ENCODE measurements around the gene MYMX. TPM values are rescaled to one million over a fixed set of nuclear protein-coding genes. Genes with fewer than 3 reads are reported as not detected.

Gene MYMX
- polyA plus RNA-seq, 1 donor: 0.13 TPM

DNA sequence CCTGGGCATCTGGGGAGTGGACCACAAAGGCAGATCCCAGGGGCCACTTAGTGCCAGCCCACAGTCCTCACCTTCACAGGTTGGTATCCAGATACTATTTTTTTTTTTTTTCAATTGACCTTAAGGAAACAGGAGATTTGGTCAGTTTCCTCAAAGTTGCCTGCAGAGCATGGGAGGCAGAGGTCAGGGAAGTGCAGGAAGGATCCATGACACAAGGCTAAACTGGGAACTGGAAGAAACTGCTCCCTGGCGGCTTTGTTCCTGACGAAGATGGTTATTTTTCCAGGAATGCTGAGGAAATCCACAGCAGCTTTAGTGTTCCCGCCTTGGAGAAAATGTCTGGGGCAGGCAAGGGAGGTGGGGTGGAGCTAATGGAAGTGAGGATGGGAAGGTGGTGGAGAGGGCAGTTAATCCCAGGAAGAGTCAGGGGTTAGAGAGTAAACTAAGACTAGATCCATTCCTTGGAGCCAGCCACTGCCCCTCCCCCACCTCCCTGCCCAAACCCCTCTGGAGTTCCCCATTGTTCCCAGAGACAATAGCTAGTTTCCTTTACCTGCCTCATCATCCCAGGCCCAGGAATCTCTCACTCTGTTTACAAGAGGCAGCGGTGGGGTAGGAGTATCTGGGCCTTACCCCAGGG is 14.3 kb upstream of the MYMX start:
- DNase-seq: no peak
- Histone ChIP-seq H3K4me3 (ENCODE audit: low read length) (no peak overlapping the region), H3K4me1 (ENCODE audit: control insufficient read depth, insufficient read depth, low read length) (peaks cover 20% of the 10 kb centered on the region), H3K27me3 (ENCODE audit: control insufficient read depth, insufficient read depth, low read length) (no peaks in the 10 kb centered on the region), H3K36me3 (ENCODE audit: control insufficient read depth, insufficient read depth, low read length) (no peaks in the 10 kb centered on the region), H3K27ac (ENCODE audit: low read length) (no peak overlapping the region), H3K9me3 (ENCODE audit: control insufficient read depth, low read depth, low read length) (no peaks in the 10 kb centered on the region)
- WGBS (ENCODE audit: insufficient coverage, low lambda C conversion rate): no CpG with 5 or more reads among the region's 4 CpGs

GRCh38 chr6:44202972-44203750 is 13.6 kb upstream of the MYMX start:
- H3K27ac ChIP-seq (ENCODE audit: low read length): no peak overlapping the region
- no peaks in the 10 kb centered on the region for H3K27me3 ChIP-seq (ENCODE audit: control insufficient read depth, insufficient read depth, low read length)
- H3K4me1 ChIP-seq (ENCODE audit: control insufficient read depth, insufficient read depth, low read length): peaks cover 20% of the 10 kb centered on the region
- H3K36me3 ChIP-seq (ENCODE audit: control insufficient read depth, insufficient read depth, low read length): no peaks in the 10 kb centered on the region
- no peaks in the 10 kb centered on the region for H3K9me3 ChIP-seq (ENCODE audit: control insufficient read depth, low read depth, low read length)
- peak; percentile 46 to 70 for DNase-seq
- no peak overlapping the region for H3K4me3 ChIP-seq (ENCODE audit: low read length)
- no CpG with 5 or more reads among the region's 11 CpGs for WGBS (ENCODE audit: insufficient coverage, low lambda C conversion rate)

DNA sequence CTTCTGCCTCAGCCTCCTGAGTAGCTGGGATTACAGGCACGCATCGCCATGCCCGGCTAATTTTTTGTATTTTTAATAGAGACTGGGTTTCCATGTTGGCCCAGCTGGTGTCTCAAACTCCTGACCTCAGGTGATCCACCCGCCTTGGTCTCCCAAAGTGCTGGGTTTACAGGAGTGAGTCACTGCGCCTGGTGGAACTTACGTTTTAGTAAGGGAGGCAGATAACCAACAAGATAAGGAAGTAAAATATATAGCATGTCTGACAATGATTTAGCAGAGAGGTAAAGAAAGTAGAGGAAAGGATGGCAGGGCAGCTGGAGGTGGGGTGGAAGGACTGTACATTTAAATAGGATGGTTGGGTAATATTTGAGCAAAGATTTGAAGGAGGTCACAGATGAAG is 12.8 kb upstream of the MYMX start:
- no peaks in the 10 kb centered on the region for H3K27me3 ChIP-seq (ENCODE audit: control insufficient read depth, insufficient read depth, low read length)
- no peaks in the 10 kb centered on the region for H3K9me3 ChIP-seq (ENCODE audit: control insufficient read depth, low read depth, low read length)
- H3K36me3 ChIP-seq (ENCODE audit: control insufficient read depth, insufficient read depth, low read length): no peaks in the 10 kb centered on the region
- H3K4me1 ChIP-seq (ENCODE audit: control insufficient read depth, insufficient read depth, low read length): peaks cover 20% of the 10 kb centered on the region
- H3K27ac ChIP-seq (ENCODE audit: low read length): no peak overlapping the region
- no peak for DNase-seq
- no CpG with 5 or more reads among the region's 6 CpGs for WGBS (ENCODE audit: insufficient coverage, low lambda C conversion rate)
- no peak overlapping the region for H3K4me3 ChIP-seq (ENCODE audit: low read length)

GRCh38 chr6:44207966-44208365 is 8.8 kb upstream of the MYMX start:
- Histone ChIP-seq H3K27me3 (ENCODE audit: control insufficient read depth, insufficient read depth, low read length) (no peaks in the 10 kb centered on the region), H3K36me3 (ENCODE audit: control insufficient read depth, insufficient read depth, low read length) (no peaks in the 10 kb centered on the region), H3K4me3 (ENCODE audit: low read length) (no peak overlapping the region), H3K4me1 (ENCODE audit: control insufficient read depth, insufficient read depth, low read length) (peaks cover 6% of the 10 kb centered on the region), H3K27ac (ENCODE audit: low read length) (no peak overlapping the region), H3K9me3 (ENCODE audit: control insufficient read depth, low read depth, low read length) (no peaks in the 10 kb centered on the region)
- DNase-seq: no peak
- no CpG with 5 or more reads among the region's 6 CpGs for whole genome bisulfite sequencing (ENCODE audit: insufficient coverage, low lambda C conversion rate)

- no peaks in the 10 kb centered on the region for H3K36me3 ChIP-seq (ENCODE audit: control insufficient read depth, insufficient read depth, low read length)
- H3K27me3 ChIP-seq (ENCODE audit: control insufficient read depth, insufficient read depth, low read length): no peaks in the 10 kb centered on the region
- DNase-seq: no peak
- H3K9me3 ChIP-seq (ENCODE audit: control insufficient read depth, low read depth, low read length): no peaks in the 10 kb centered on the region
- H3K27ac ChIP-seq (ENCODE audit: low read length): no peak overlapping the region
- no peaks in the 10 kb centered on the region for H3K4me1 ChIP-seq (ENCODE audit: control insufficient read depth, insufficient read depth, low read length)
- no peak overlapping the region for H3K4me3 ChIP-seq (ENCODE audit: low read length)
- 83% methylated on average over 1 of the region's 3 CpGs for WGBS (ENCODE audit: insufficient coverage, low lambda C conversion rate)
Observed at GRCh38 chr6:44211284-44211683, 5.4 kb upstream of the MYMX start.

DNA sequence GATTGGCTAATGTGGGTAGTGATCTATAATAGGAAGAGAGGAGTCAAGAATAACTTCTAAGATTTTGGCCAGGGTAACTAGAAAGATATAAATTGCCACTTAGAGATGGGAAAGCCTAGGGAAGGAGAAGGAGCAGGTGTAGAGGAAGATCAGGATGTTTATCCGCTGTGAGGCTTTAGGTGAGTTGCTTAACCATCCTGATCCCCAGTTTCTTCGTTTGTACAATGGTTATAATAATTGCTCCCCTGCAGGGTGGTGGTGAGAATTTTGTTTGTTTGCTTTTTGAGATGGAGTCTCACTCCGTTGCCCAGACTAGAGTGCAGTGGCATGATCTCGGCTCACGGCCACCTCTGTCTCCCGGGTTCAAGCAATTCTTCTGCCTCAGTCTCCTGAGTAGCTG is 2.4 kb upstream of the MYMX start:
- Histone ChIP-seq H3K27ac (ENCODE audit: low read length) (no peak overlapping the region), H3K9me3 (ENCODE audit: control insufficient read depth, low read depth, low read length) (peaks cover 2% of the 10 kb centered on the region), H3K27me3 (ENCODE audit: control insufficient read depth, insufficient read depth, low read length) (no peaks in the 10 kb centered on the region), H3K4me3 (ENCODE audit: low read length) (no peak overlapping the region), H3K36me3 (ENCODE audit: control insufficient read depth, insufficient read depth, low read length) (no peaks in the 10 kb centered on the region), H3K4me1 (ENCODE audit: control insufficient read depth, insufficient read depth, low read length) (peaks cover 21% of the 10 kb centered on the region)
- no peak for DNase-seq
- WGBS (ENCODE audit: insufficient coverage, low lambda C conversion rate): no CpG with 5 or more reads among the region's 6 CpGs

DNA sequence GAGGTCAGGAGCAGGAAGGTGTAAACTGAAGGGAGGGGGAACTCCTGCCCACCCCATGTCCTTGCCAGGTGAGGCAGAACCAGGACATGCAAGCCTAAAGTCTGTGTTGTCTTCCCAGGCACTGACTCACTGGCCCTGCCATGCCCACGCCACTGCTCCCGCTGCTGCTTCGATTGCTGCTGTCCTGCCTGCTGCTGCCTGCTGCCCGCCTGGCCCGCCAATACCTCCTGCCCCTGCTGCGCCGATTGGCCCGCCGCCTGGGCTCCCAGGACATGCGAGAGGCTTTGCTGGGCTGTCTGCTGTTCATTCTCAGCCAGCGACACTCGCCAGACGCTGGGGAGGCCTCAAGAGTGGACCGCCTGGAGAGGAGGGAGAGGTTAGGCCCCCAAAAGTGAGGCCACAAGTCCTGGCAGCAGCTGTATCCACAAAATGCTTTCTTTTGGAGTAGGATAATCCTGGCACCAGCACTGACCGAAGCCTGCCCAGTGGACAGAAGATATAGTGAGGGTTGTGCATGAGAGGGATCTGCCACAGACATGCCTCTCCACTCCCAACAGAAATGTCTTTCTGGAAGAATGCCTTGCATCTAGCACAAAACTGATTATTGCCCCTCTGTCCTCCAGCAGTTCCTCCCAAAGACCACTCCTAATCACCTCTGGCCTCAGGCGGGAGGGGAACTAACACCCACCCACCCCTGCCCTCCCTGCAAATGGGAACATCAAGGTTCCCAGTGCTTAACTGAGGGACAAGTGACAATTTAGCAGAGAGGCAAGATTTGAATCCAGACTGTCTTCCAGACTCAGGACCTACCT is 812 bp downstream of the MYMX start:
- no peaks in the 10 kb centered on the region for H3K27me3 ChIP-seq (ENCODE audit: control insufficient read depth, insufficient read depth, low read length)
- no CpG with 5 or more reads among the region's 16 CpGs for WGBS (ENCODE audit: insufficient coverage, low lambda C conversion rate)
- no peak overlapping the region for H3K27ac ChIP-seq (ENCODE audit: low read length)
- no peak for DNase-seq
- H3K4me3 ChIP-seq (ENCODE audit: low read length): no peak overlapping the region
- H3K36me3 ChIP-seq (ENCODE audit: control insufficient read depth, insufficient read depth, low read length): no peaks in the 10 kb centered on the region
- H3K9me3 ChIP-seq (ENCODE audit: control insufficient read depth, low read depth, low read length): peaks cover 2% of the 10 kb centered on the region
- peaks cover 34% of the 10 kb centered on the region for H3K4me1 ChIP-seq (ENCODE audit: control insufficient read depth, insufficient read depth, low read length)

GRCh38 chr6:44219053-44219814 is 2.5 kb downstream of the MYMX start:
- Histone ChIP-seq H3K4me3 (ENCODE audit: low read length) (peak overlapping the region; percentile 55), H3K36me3 (ENCODE audit: control insufficient read depth, insufficient read depth, low read length) (no peaks in the 10 kb centered on the region), H3K27ac (ENCODE audit: low read length) (peak overlapping the region; percentile 70), H3K9me3 (ENCODE audit: control insufficient read depth, low read depth, low read length) (peaks cover 2% of the 10 kb centered on the region), H3K4me1 (ENCODE audit: control insufficient read depth, insufficient read depth, low read length) (peaks cover 47% of the 10 kb centered on the region), H3K27me3 (ENCODE audit: control insufficient read depth, insufficient read depth, low read length) (peaks cover 2% of the 10 kb centered on the region)
- WGBS (ENCODE audit: insufficient coverage, low lambda C conversion rate): no CpG with 5 or more reads among the region's 45 CpGs
- DNase-seq: peak; percentile 79 to 88

GRCh38 chr6:44219815-44220784 is 3.4 kb downstream of the MYMX start:
- H3K27ac ChIP-seq (ENCODE audit: low read length): peak overlapping the region; percentile 23
- H3K4me1 ChIP-seq (ENCODE audit: control insufficient read depth, insufficient read depth, low read length): peaks cover 54% of the 10 kb centered on the region
- no CpG with 5 or more reads among the region's 28 CpGs for whole genome bisulfite sequencing (ENCODE audit: insufficient coverage, low lambda C conversion rate)
- no peaks in the 10 kb centered on the region for H3K36me3 ChIP-seq (ENCODE audit: control insufficient read depth, insufficient read depth, low read length)
- H3K9me3 ChIP-seq (ENCODE audit: control insufficient read depth, low read depth, low read length): peaks cover 2% of the 10 kb centered on the region
- peaks cover 2% of the 10 kb centered on the region for H3K27me3 ChIP-seq (ENCODE audit: control insufficient read depth, insufficient read depth, low read length)
- no peak for DNase-seq
- H3K4me3 ChIP-seq (ENCODE audit: low read length): peak overlapping the region; percentile 55

Measured in large intestine (tissue), 3 donors.